GM08714 (cell line): Measurements from ENCODE around the gene SLFNL1.

Source experiments
- H3K4me3 ChIP-seq: fragments of 200-500 bp; sonication (Bioruptor generic); 2 replicates; pipeline ENCODE4 v1.5.1; 2014; ENCODE audit warnings: mild to moderate bottlenecking, low read length, inconsistent platforms
- ZNF274 ChIP-seq: IDR thresholded peaks from 2 replicates; pipeline ENCODE4 v1.6.1; 2012; ENCODE audit warnings: mild to moderate bottlenecking, low read depth, low read length

SLFNL1 gene

GRCh38 chr1:41013796-41014195 lies 7.7 kb downstream of the SLFNL1 start:
- no peak overlapping the region for H3K4me3 ChIP-seq
- no peak for TF ChIP-seq ZNF274

GRCh38 chr1:41013024-41013423 lies 8.5 kb downstream of the SLFNL1 start:
- H3K4me3 ChIP-seq: no peak overlapping the region
- no peak for TF ChIP-seq ZNF274

- TF ChIP-seq ZNF274: no peak
- H3K4me3 ChIP-seq: no peak overlapping the region
These were observed 11.2 kb downstream of the SLFNL1 start for GRCh38 chr1:41010345-41010744.

- no peak overlapping the region for H3K4me3 ChIP-seq
- no peak for TF ChIP-seq ZNF274
These were observed 12.1 kb downstream of the SLFNL1 start for GRCh38 chr1:41009466-41009865.

GRCh38 chr1:41006942-41007865 lies 14.3 kb downstream of the SLFNL1 start:
- no peak overlapping the region for H3K4me3 ChIP-seq
- no peak for TF ChIP-seq ZNF274

GRCh38 chr1:41005876-41006275 lies 15.6 kb downstream of the SLFNL1 start:
- TF ChIP-seq ZNF274: no peak
- no peak overlapping the region for H3K4me3 ChIP-seq

GRCh38 chr1:41003640-41004220 lies 17.8 kb downstream of the SLFNL1 start:
- TF ChIP-seq ZNF274: no peak
- no peak overlapping the region for H3K4me3 ChIP-seq

- H3K4me3 ChIP-seq: no peak overlapping the region
- no peak for TF ChIP-seq ZNF274
These were observed 18.3 kb downstream of the SLFNL1 start for GRCh38 chr1:41003127-41003639.

GRCh38 chr1:40998668-40999067 lies 22.9 kb downstream of the SLFNL1 start:
- no peak for TF ChIP-seq ZNF274
- H3K4me3 ChIP-seq: no peak overlapping the region

GRCh38 chr1:40997096-40997495 lies 24.4 kb downstream of the SLFNL1 start:
- no peak for TF ChIP-seq ZNF274
- no peak overlapping the region for H3K4me3 ChIP-seq

GRCh38 chr1:40989066-40989465 lies 32.5 kb downstream of the SLFNL1 start:
- TF ChIP-seq ZNF274: no peak
- H3K4me3 ChIP-seq: no peak overlapping the region

- no peak overlapping the region for H3K4me3 ChIP-seq
- no peak for TF ChIP-seq ZNF274
These were observed 33.2 kb downstream of the SLFNL1 start for GRCh38 chr1:40988280-40988679.

- no peak for TF ChIP-seq ZNF274
- no peak overlapping the region for H3K4me3 ChIP-seq
These were observed 33.9 kb downstream of the SLFNL1 start for GRCh38 chr1:40987439-40988276.

- no peak for TF ChIP-seq ZNF274
These were observed 34.6 kb downstream of the SLFNL1 start for GRCh38 chr1:40986956-40987355.

GRCh38 chr1:40986328-40986783 lies 35.2 kb downstream of the SLFNL1 start:
- no peak for TF ChIP-seq ZNF274
- no peak overlapping the region for H3K4me3 ChIP-seq

More at GRCh38 chr1:40986956-40987355, 34.6 kb downstream of the SLFNL1 start:
- H3K4me3 ChIP-seq: no peak overlapping the region
